B cell (primary cell): ENCODE measurements around the gene SMAD2. TPM values are rescaled to one million over a fixed set of nuclear protein-coding genes. Genes with fewer than 3 reads are reported as not detected.
"Not testable (repeated sequence)": the region's sequence is repeated elsewhere in the genome, so short reads cannot be mapped to it uniquely, and the experiment has no call there.

Experiments used
- ATAC-seq: fragments of 200-7000 bp; cut with Tn5 transposase; one replicate; pipeline ENCODE4 v1.10.0; 2021; ENCODE audit warnings: low read depth, mild to moderate bottlenecking, moderate number of reproducible peaks, moderate library complexity
- CTCF ChIA-PET: fragments of 350-600 bp; sonication (Branson Sonifier 250); formaldehyde crosslinking; loops from one replicate; lab custom pipeline; 2021; ENCODE audit warnings: antibody characterized with exemption, inconsistent platforms; lab: Charles Lee
- POLR2A ChIA-PET: fragments of 350-600 bp; sonication (Branson Sonifier 250); formaldehyde crosslinking; loops from one replicate; lab custom pipeline; 2021; ENCODE audit warnings: antibody characterized with exemption; lab: Charles Lee
- DNase-seq: peaks from one replicate; pipeline ENCODE4 v3.0.0; 2013
- H2AFZ ChIP-seq: 2 replicates; pipeline ENCODE4 v1.6.1; 2012; ENCODE audit warnings: mild to moderate bottlenecking, low read depth, low read length; ENCODE audit not compliant: insufficient read depth, poor library complexity, severe bottlenecking
- H3K27ac ChIP-seq, 2 donors: 1 replicate in 1 of 2; 2 replicates in 1 of 2; pipeline ENCODE4 v1.5.1; 2012 to 2013; ENCODE audit warnings: low read length in 2 of 2, mild to moderate bottlenecking in 2 of 2, moderate library complexity in 1 of 2
- H3K27me3 ChIP-seq, 4 experiments: fragments of 200-600 bp in 1 of 4; sonication (generic) in 1 of 4; replicated peaks in 1 of 4; 1 replicate in 2 of 4; 2 replicates in 2 of 4; pipeline versions ENCODE4 v1.6.1 to v1.7.0; 2013 to 2016; ENCODE audit warnings: low read length in 3 of 4, mild to moderate bottlenecking in 2 of 4, mixed read lengths in 1 of 4, moderate library complexity in 1 of 4; ENCODE audit not compliant: insufficient read depth in 4 of 4, control insufficient read depth in 3 of 4; ENCODE audit errors: control extremely low read depth in 1 of 4
- H3K36me3 ChIP-seq, 2 experiments: replicated peaks in 1 of 2; 1 replicate in 1 of 2; 2 replicates in 1 of 2; pipeline versions ENCODE4 v1.6.1 to v1.7.1; 2013; ENCODE audit warnings: low read length in 1 of 2; ENCODE audit not compliant: insufficient read depth in 2 of 2, control insufficient read depth in 1 of 2; ENCODE audit errors: control extremely low read depth in 1 of 2, extremely low read depth in 1 of 2
- H3K4me1 ChIP-seq, 2 donors: fragments of 200-600 bp in 1 of 2; sonication (generic) in 1 of 2; 1 replicate in 1 of 2; 2 replicates in 1 of 2; pipeline versions ENCODE4 v1.5.1 to v1.6.1; 2013 to 2017; ENCODE audit warnings: low read length in 2 of 2; ENCODE audit not compliant: control insufficient read depth in 2 of 2, insufficient read depth in 2 of 2
- H3K4me2 ChIP-seq: replicated peaks from 2 replicates; pipeline ENCODE3; 2012; ENCODE audit warnings: mild to moderate bottlenecking, low read depth, low read length; ENCODE audit not compliant: poor library complexity, severe bottlenecking
- H3K4me3 ChIP-seq, 5 experiments: fragments of 200-600 bp in 1 of 5; sonication (generic) in 1 of 5; 1 replicate in 3 of 5; 2 replicates in 2 of 5; pipeline versions ENCODE4 v1.5.1 to v1.7.0; 2011 to 2016; ENCODE audit warnings: low read length in 4 of 5, mild to moderate bottlenecking in 4 of 5, low read depth in 2 of 5, control low read depth in 1 of 5, moderate library complexity in 1 of 5; ENCODE audit not compliant: insufficient read depth in 1 of 5; ENCODE audit errors: control extremely low read depth in 1 of 5, extremely low read depth in 1 of 5
- H3K79me2 ChIP-seq: fragments of 200-600 bp; sonication (generic); one replicate; pipeline ENCODE4 v1.6.0; 2016; ENCODE audit warnings: low read length; ENCODE audit not compliant: control insufficient read depth, insufficient read depth
- H3K9ac ChIP-seq: fragments of 200-600 bp; sonication (generic); 2 replicates; pipeline ENCODE4 v1.6.1; 2017; ENCODE audit warnings: mild to moderate bottlenecking, low read length, moderate library complexity
- H3K9me3 ChIP-seq, 3 donors: one replicate each; pipeline versions ENCODE4 v1.6.1 to v1.7.1; 2013; ENCODE audit warnings: low read length in 2 of 3; ENCODE audit not compliant: control insufficient read depth in 2 of 3, insufficient read depth in 1 of 3; ENCODE audit errors: control extremely low read depth in 1 of 3
- H4K20me1 ChIP-seq: 2 replicates; pipeline ENCODE4 v1.6.0; 2012; ENCODE audit warnings: mild to moderate bottlenecking, low read length; ENCODE audit not compliant: insufficient read depth, control insufficient read depth, poor library complexity, severe bottlenecking
- H3K27ac Mint-ChIP-seq: one replicate; pipeline ENCODE4 v1.8.0; 2021; ENCODE audit warnings: mixed read lengths
- H3K27me3 Mint-ChIP-seq: one replicate; pipeline ENCODE4 v1.8.0; 2021; ENCODE audit warnings: mixed read lengths
- H3K4me1 Mint-ChIP-seq: one replicate; pipeline ENCODE4 v1.8.0; 2021; ENCODE audit warnings: mixed read lengths
- H3K4me3 Mint-ChIP-seq: one replicate; pipeline ENCODE4 v1.8.0; 2021; ENCODE audit warnings: mixed read lengths
- H3K9me3 Mint-ChIP-seq: one replicate; pipeline ENCODE4 v1.8.0; 2022; ENCODE audit warnings: mixed read lengths; ENCODE audit not compliant: insufficient read depth
- EZH2 ChIP-seq: IDR thresholded peaks from 2 replicates; pipeline ENCODE4 v1.6.1; 2012; ENCODE audit warnings: borderline replicate concordance, low read depth, mild to moderate bottlenecking, moderate library complexity, low read length; ENCODE audit not compliant: insufficient read depth, poor library complexity, severe bottlenecking
- WGBS: methylation state at CpG from one replicate; pipeline ENCODE4 v1.1.5; 2013; ENCODE audit warnings: missing lambda C conversion rate; ENCODE audit not compliant: insufficient coverage; 5-methylcytosine and 5-hydroxymethylcytosine counted together
- intact Hi-C: fragments of 100-400 bp; cut with micrococcal nuclease; formaldehyde crosslinking; loops from one replicate; pipeline ENCODE4 v1.10.0; 2022
- polyA plus RNA-seq: library from polyadenylated mRNA; depleted of rRNA; stranded (reverse); fragments of >200 nt; gene quantifications from 2 replicates; pipeline ENCODE4 v1.2.3, GENCODE V29; 2012
- total RNA-seq, 2 donors: library from RNA; stranded (reverse); fragments of 120-200 nt in 1 of 2; gene quantifications; 1 replicate in 1 of 2; 2 replicates in 1 of 2; pipeline versions ENCODE4 v1.2.3 to v1.2.4, GENCODE V29; 2013 to 2022
- TF ChIP-seq, protein P1 (sequence below): fragments of 200-600 bp; IDR thresholded peaks from one replicate; pipeline ENCODE4 v1.8.0; 2022; ENCODE audit warnings: antibody characterized with exemption, mild to moderate bottlenecking

SMAD2 gene
- total and polyA plus RNA-seq, 2 donors (not counting 1 experiment from before 2014, with no cell fraction given): 23.4 to 139 TPM

GRCh38 chr18:47771922-47772321 lies 158.5 kb downstream of the SMAD2 start:
- TF ChIP-seq, protein P1, sequence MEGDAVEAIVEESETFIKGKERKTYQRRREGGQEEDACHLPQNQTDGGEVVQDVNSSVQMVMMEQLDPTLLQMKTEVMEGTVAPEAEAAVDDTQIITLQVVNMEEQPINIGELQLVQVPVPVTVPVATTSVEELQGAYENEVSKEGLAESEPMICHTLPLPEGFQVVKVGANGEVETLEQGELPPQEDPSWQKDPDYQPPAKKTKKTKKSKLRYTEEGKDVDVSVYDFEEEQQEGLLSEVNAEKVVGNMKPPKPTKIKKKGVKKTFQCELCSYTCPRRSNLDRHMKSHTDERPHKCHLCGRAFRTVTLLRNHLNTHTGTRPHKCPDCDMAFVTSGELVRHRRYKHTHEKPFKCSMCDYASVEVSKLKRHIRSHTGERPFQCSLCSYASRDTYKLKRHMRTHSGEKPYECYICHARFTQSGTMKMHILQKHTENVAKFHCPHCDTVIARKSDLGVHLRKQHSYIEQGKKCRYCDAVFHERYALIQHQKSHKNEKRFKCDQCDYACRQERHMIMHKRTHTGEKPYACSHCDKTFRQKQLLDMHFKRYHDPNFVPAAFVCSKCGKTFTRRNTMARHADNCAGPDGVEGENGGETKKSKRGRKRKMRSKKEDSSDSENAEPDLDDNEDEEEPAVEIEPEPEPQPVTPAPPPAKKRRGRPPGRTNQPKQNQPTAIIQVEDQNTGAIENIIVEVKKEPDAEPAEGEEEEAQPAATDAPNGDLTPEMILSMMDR: no peak
- no peak for TF ChIP-seq EZH2
- Mint-ChIP-seq H3K9me3 (no peaks in the 10 kb centered on the region), H3K4me1 (no peaks in the 10 kb centered on the region), H3K27me3 (peaks cover 29% of the 10 kb centered on the region), H3K4me3 (no peak overlapping the region), H3K27ac (no peak overlapping the region)
- H3K9me3 ChIP-seq: no peaks in the 10 kb centered on the region
- ATAC-seq (no peak), DNase-seq (no peak)
- WGBS: no CpG with 5 or more reads among the region's 3 CpGs
- H3K4me3 ChIP-seq: no peak overlapping the region
- H4K20me1 ChIP-seq: no peaks in the 10 kb centered on the region
- H3K4me2 ChIP-seq: no peak overlapping the region
- no peak overlapping the region for H3K27ac ChIP-seq
- POLR2A ChIA-PET: no interaction called here
- intact Hi-C loops: loop anchor here (2.0 kb wide), 1 partner anchor 333 kb away; no protein-coding TSS in a partner anchor
- no peaks in the 10 kb centered on the region for H3K4me1 ChIP-seq
- peaks cover 0 to 7% (median 0%) of the 10 kb centered on the region in 4 experiments for H3K27me3 ChIP-seq
- H2AFZ ChIP-seq: no peak overlapping the region
- H3K79me2 ChIP-seq: no peaks in the 10 kb centered on the region
- CTCF ChIA-PET: interaction anchor here (1.0 to 3.1 kb wide), 9 partner anchors 19 to 400 kb away, joined by 3 to 14 read pairs (median 4); no protein-coding TSS in a partner anchor
- H3K9ac ChIP-seq: no peak overlapping the region
- H3K36me3 ChIP-seq: no peaks in the 10 kb centered on the region

- ChIA-PET CTCF (interaction anchor here (0.6 kb wide), 1 partner anchor 256 kb away, joined by 3 read pairs; no protein-coding TSS in a partner anchor), POLR2A (no interaction called here)
- H3K27me3 Mint-ChIP-seq: peaks cover 32% of the 10 kb centered on the region
- no peak overlapping the region for H3K4me3 Mint-ChIP-seq
- H3K9me3 ChIP-seq: no peaks in the 10 kb centered on the region
- ATAC-seq (no peak), DNase-seq (no peak)
- H3K27ac Mint-ChIP-seq: no peak overlapping the region
- no peak overlapping the region for H3K9ac ChIP-seq
- no peaks in the 10 kb centered on the region for H3K9me3 Mint-ChIP-seq
- H4K20me1 ChIP-seq: no peaks in the 10 kb centered on the region
- WGBS: 88% methylated on average over 2 of the region's 2 CpGs
- TF ChIP-seq EZH2: no peak
- TF ChIP-seq, protein P1: no peak
- H3K4me2 ChIP-seq: no peak overlapping the region
- no peaks in the 10 kb centered on the region for H3K36me3 ChIP-seq
- no peak overlapping the region for H2AFZ ChIP-seq
- no peaks in the 10 kb centered on the region for H3K4me1 ChIP-seq
- intact Hi-C loops: no loop called here
- H3K4me3 ChIP-seq: no peak overlapping the region
- no peaks in the 10 kb centered on the region for H3K4me1 Mint-ChIP-seq
- no peaks in the 10 kb centered on the region for H3K79me2 ChIP-seq
- peaks cover 0 to 7% (median 0%) of the 10 kb centered on the region in 4 experiments for H3K27me3 ChIP-seq
- no peak overlapping the region for H3K27ac ChIP-seq
Measured at GRCh38 chr18:47767699-47768098, 162.8 kb downstream of the SMAD2 start.

DNA sequence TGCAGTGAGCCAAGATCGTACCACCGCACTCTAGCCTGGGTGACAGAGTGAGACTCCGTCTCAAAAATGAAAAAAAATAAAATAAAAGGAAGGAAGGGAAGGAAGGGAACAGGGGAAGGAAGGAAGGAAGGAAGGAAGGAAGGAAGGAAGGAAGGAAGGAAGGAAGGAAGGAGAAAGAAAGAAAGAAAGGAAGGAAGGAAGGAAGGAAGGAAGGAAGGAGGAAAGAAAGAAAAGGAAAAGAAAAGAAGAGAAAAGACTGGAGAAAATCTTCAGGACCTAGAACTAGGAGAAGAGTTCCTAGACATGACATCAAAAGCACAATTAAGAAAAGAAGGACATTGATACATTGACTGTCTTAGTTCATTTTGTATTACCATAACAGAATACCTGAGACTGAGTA lies 163.3 kb downstream of the SMAD2 start:
- H3K36me3 ChIP-seq, H3K4me3 Mint-ChIP-seq, H3K9me3 Mint-ChIP-seq, H3K27ac Mint-ChIP-seq, H3K9me3 ChIP-seq, H3K27me3 ChIP-seq, H4K20me1 ChIP-seq, H3K79me2 ChIP-seq, H3K4me3 ChIP-seq, H2AFZ ChIP-seq, H3K4me1 Mint-ChIP-seq, H3K4me1 ChIP-seq, H3K9ac ChIP-seq, intact Hi-C loops, DNase-seq, ATAC-seq, H3K27ac ChIP-seq, POLR2A ChIA-PET, H3K4me2 ChIP-seq: not testable (repeated sequence)
- H3K27me3 Mint-ChIP-seq: peaks cover 34% of the 10 kb centered on the region
- WGBS: no CpG with 5 or more reads among the region's 3 CpGs
- CTCF ChIA-PET: interaction anchor here (0.6 kb wide), 1 partner anchor 257 kb away, joined by 3 read pairs; no protein-coding TSS in a partner anchor
